Brain pericyte (primary cell): ENCODE measurements around the gene CCDC142.

Experiments used
- DNase-seq: peaks from one replicate; pipeline ENCODE4 v3.0.0-alpha.2; 2012; ENCODE audit warnings: low read depth, low spot score

The CCDC142 gene

GRCh38 chr2:74482801-74483674 is at the start of gene CCDC142, which contains the start of gene TTC31:
Gene CCDC142 (minus strand): TSS chr2:74482998. CDS start chr2:74482837, 161 bp downstream.
Gene TTC31 (plus strand): TSS chr2:74483081. CDS start chr2:74483096, 15 bp downstream.
- peak; percentile 85 for DNase-seq

DNA sequence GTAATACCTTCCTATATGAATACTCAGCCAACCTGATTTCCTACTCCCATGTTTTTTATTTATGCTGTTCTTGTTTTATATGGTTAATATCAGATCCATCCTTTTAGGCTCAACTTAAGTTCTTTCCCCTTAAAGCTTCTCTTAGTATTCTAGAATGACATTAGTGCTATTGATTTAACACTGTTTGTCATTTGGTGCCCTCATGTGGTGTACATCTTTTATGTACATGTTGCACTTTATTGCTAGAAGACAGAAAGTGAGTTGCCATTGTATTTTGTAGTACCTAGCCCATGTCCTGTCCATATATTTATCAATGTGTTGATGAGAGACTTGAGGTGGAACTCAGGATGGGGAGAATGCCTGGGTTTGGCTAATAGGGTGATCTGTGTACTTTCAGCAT is 49.4 kb upstream of the CCDC142 start:
- DNase-seq, result no peak

DNA sequence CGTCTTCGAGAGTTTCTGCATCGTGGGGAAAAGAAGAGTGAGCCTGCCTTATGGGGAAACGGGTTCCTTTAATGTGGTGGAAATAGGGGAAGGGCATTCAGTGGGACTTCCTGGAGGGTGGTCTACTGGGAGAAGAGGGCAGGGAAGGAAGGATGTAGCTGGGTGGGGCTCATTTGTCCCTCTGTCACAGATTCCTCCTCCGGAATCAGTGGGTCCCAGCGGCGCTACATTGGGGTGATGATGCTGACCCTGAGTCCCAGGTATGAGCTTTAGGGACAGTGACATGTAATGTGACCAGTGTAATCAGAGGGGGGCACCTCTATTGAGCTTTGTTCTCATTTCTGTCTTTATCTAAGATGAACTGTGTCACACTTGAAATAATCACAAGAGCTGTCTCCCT is 48.9 kb upstream of the CCDC142 start:
- DNase-seq, result no peak

- DNase-seq, result no peak
Measured at GRCh38 chr2:74530239-74531187, 47.7 kb upstream of the CCDC142 start.

- DNase-seq, result peak; percentile 98
Measured at GRCh38 chr2:74529357-74530238, 46.8 kb upstream of the CCDC142 start, which contains the start of the genes AUP1 and HTRA2. Gene AUP1 (minus strand): TSS chr2:74529706. CDS start chr2:74529629, 77 bp downstream. Gene HTRA2 (plus strand): TSS chr2:74529933. CDS start chr2:74530007, 74 bp downstream.

DNA sequence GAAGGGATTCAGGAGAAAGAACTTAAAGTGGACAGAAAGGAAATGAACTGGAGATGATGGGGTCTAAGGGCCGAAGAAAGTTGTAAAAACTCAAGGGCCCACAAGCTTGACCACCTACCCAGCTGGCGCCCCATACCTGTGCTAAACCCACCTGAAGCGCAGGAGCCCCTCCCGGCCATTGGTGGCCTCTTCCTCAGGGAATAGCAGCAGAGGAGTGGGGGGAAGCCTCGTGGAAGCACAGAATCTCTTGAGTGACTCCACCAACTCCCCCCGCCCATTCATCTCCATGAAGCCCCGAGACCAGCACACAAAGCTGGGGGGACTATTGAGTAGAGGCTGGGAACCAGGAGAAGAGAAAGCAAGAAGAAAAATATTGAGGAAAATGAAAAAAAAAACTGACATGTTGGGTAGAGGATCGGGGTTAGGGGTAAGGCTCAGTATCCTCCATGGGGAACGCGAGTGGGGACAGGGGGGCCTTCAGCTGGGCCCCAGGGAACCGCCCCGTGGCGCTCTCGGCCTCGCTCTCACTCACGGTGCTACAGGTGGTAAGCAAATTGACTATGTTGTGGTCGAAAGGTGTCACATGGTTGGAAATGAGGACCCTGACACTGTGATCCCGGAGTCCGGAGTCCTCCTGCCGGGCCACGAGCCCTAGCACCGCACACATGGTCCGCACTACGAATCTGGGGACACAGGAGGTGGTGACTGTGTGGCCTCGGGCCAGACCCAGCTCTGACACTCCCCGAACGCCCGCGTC is 46.0 kb upstream of the CCDC142 start:
- no peak for DNase-seq

- no peak for DNase-seq
Measured at GRCh38 chr2:74527741-74528140, 44.9 kb upstream of the CCDC142 start.

GRCh38 chr2:74526649-74527230 is 43.9 kb upstream of the CCDC142 start:
- no peak for DNase-seq

DNA sequence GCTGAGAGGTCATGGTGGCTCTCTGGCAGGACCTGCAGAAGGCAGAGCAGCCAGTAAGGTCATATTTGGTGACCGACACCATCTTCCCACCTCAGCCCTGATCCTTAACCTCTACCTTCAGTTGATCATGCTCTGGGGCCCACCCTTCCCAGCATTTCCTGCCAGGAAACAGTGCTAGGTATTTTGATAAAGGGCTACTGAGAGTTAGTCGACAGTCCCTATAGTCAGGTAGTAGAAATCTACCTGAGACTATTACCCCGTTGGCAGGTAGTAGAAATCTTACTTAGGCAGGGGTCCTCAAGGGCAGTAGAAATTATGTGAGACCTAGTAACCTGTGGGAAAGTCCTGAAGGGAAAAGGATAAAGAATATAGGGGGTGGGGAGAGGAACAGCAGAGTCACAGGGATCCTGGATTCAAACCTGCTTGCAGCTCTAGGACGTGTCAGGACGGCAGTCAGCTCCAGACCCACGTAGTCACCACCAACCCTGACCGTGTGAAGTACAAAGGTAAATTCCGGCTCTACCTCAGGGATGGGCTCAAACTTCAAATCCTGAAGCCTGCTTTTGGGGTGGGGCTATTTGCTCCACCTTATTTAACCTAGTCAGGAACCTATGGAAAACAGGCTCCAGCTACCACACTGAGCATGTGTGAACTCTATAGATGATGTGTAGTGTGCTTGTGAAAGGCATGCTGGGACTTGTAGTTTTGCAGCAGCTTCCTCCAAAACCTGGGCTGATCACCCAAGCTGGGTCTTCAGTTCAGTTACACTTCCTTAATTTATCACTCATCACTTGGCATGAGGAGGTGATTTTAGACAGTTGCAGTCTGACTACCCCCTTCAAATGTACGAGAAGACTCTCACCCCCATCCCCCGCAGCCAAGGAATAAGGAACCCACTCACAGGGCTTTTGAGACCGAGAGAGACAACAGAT is 43.2 kb upstream of the CCDC142 start, which contains the start of gene DQX1:
Gene DQX1, minus strand, starts transcription at position 515 of the 932 bp plus-strand sequence. Its CDS starts 502 bp downstream, at position 13.
- DNase-seq, result no peak

DNA sequence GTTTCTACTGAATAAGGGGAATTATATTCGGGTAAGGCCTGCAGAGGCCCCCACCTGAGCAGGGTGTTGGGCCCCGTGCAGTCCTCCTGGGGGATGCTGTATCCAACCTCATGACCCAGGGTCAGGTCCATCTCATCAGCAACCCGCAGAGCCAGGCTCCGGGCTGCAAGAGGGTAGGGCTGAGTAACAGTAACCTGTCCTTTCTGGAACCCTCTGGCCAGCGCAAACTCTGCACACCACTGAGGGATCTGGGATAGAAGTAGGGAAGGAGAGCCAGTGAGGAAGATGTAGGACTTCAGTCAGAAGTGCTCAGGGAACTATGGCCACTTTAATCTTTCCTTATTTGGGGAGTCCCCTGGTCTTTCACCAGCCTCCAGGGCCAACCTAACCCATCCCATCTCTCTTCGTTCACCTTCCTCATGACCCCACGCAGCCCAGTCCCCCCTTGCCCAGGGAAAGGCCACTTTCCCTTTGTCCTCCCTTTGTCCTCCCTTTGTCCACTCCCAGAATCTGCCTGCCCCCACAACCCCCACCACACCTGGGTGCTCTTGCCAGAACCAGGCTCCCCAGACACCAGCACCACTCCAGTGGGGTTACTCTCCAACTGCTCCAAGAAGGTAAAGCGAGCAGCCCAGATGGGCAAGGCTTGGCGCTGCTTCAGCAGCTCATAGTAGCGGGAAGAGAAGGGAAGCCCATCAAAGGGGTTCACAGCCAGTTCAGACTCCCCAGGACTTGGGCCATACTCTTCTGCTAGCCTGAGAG is 42.3 kb upstream of the CCDC142 start:
- DNase-seq, result no peak

DNA sequence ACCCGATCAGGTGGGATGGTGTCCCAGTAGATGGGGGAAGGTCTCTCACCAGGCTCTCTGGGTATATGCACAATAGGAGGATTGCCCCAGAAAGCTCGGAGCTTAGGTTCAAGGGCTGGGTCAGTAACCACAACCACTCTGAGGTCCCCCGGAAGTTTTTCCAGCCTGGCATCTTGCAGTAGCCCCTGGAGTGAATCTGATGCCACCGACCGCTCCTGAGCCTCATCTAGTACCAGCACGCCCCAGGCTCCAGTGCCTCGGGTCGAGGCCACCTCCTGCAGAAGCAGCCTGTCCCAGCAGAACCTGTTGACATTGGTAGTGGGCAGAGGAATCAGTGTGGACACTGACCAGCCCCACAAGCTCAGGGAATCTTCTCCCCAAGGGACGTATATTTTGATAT is 41.2 kb upstream of the CCDC142 start:
- DNase-seq, result no peak

DNA sequence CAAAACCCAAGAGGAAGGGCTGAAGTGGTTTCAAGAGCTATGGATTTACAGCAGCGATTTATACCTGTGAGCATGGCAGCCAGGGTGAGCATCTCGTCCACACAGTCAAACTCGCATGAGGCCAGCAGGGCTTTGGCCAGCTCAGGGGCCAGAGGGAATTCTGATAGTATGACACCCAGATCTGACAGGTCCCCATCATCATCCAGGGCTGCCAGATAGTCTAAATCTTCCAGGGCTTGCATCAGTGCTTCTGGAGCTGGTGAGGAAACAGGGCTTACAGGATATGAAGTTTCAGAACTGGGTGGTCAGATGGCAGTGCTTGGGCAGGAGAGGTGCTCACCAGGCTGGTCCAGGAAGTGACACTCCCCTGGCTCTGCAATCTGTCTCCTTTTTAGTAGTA is 39.7 kb upstream of the CCDC142 start:
- DNase-seq, result no peak

DNA sequence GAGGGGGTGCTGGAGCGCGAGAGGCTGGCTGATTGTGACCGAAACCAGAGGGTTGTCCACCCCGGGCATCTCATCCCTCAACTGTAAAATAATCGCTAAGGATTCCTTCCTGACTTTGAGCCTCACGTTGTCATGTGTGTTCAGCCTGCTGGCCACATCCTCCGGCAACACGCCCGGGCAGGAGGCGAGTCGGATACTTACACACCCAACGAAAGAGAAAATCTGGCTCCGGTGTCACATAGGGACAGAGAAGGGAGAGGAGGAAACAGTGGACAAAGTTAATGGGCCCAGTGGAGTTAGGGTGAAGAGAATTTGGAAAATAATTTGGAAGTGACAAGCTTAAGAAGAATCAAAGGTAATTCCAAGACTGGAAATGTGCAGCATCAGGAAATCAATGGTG is 33.9 kb upstream of the CCDC142 start:
- DNase-seq, result no peak

- DNase-seq, result no peak
Measured at GRCh38 chr2:74515981-74516633, 33.3 kb upstream of the CCDC142 start.

DNA sequence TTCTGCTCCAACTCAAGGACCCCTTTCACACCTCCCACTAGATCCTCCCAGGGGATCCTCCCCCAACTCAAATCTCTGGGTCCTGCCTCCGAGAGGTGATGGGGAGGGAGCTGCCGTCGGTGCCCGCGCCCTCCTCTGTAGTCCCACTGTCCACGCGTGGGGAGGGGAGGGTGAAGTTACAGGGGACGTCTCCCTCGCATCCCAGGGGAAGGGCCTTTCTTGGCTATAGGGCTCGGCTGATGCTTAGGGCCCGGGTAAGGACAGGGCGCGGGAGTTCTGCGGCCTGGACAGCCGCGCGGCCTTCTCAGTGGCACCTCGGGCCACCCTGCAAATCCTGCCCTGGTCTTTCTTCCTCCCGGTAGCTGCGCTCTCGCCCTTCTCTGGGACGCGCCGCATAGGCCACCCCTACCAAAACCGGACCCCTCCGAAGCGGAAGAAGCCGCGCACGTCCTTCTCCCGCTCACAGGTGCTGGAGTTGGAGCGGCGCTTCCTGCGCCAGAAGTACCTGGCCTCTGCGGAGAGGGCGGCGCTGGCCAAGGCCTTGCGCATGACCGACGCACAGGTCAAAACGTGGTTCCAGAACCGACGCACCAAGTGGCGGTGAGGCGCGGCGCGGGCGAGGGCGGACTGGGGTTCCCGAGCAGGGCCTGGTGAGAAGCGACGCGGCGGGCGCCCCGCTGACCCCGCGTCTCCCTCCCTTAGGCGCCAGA is 32.6 kb upstream of the CCDC142 start:
- no peak for DNase-seq

- DNase-seq, result no peak
Measured at GRCh38 chr2:74514368-74515270, 31.8 kb upstream of the CCDC142 start, which contains the start of gene TLX2. Gene TLX2 (plus strand): TSS chr2:74514450. CDS start chr2:74514807, 357 bp downstream.
